Naive thymus-derived CD4-positive, alpha-beta T cell (primary cell): ENCODE results near the gene NTMT1. TPM values are rescaled to one million over a fixed set of nuclear protein-coding genes. Genes with fewer than 3 reads are reported as not detected.
A peak's percentile ranks its signal among the peaks of the same experiment; 100 is the strongest.

Experiments used
- ATAC-seq: fragments of 150-1000 bp; cut with Tn5 transposase; 2 replicates; pipeline ENCODE4 v1.10.0; 2021; ENCODE audit warnings: mild to moderate bottlenecking, moderate library complexity
- CTCF ChIA-PET: fragments of 350-600 bp; sonication (Branson Sonifier 250); formaldehyde crosslinking; loops from one replicate; lab custom pipeline; 2021; ENCODE audit warnings: antibody characterized with exemption; lab: Charles Lee
- POLR2A ChIA-PET: fragments of 350-600 bp; sonication (Branson Sonifier 250); formaldehyde crosslinking; loops from one replicate; lab custom pipeline; 2021; ENCODE audit warnings: antibody characterized with exemption, inconsistent platforms; lab: Charles Lee
- DNase-seq, 9 donors: peaks; one replicate each; pipeline versions ENCODE4 v3.0.0 to v3.0.0-alpha.2; 2020 to 2022; ENCODE audit warnings: mixed read lengths in 1 of 9
- H3K27ac ChIP-seq: one replicate; pipeline ENCODE4 v1.7.0; 2013; ENCODE audit warnings: mild to moderate bottlenecking, low read depth, low read length, moderate library complexity
- H3K27me3 ChIP-seq, 2 donors: one replicate each; pipeline ENCODE4 v1.7.0; 2013; ENCODE audit warnings: low read length in 2 of 2, mild to moderate bottlenecking in 2 of 2, moderate library complexity in 2 of 2; ENCODE audit not compliant: control insufficient read depth in 2 of 2, insufficient read depth in 2 of 2
- H3K36me3 ChIP-seq, 3 experiments: 1 replicate in 2 of 3; 2 replicates in 1 of 3; pipeline ENCODE4 v1.7.0; 2013; ENCODE audit warnings: low read length in 3 of 3, mild to moderate bottlenecking in 3 of 3, moderate library complexity in 1 of 3; ENCODE audit not compliant: insufficient read depth in 3 of 3, control insufficient read depth in 2 of 3
- H3K4me1 ChIP-seq, 2 donors: one replicate each; pipeline ENCODE4 v1.7.0; 2013; ENCODE audit warnings: low read length in 2 of 2, mild to moderate bottlenecking in 2 of 2, moderate library complexity in 1 of 2; ENCODE audit not compliant: control insufficient read depth in 2 of 2, insufficient read depth in 2 of 2
- H3K4me3 ChIP-seq: 2 replicates; pipeline ENCODE4 v1.7.0; 2013; ENCODE audit warnings: mild to moderate bottlenecking, low read length
- H3K9me3 ChIP-seq, 3 experiments: 1 replicate in 2 of 3; 2 replicates in 1 of 3; pipeline ENCODE4 v1.7.0; 2013; ENCODE audit warnings: low read length in 3 of 3; ENCODE audit not compliant: control insufficient read depth in 2 of 3
- H3K27ac Mint-ChIP-seq, 9 donors: one replicate each; pipeline ENCODE4 v1.8.0; 2020 to 2022; ENCODE audit warnings: mixed read lengths in 9 of 9, mild to moderate bottlenecking in 8 of 9, moderate library complexity in 5 of 9, inconsistent platforms in 2 of 9
- H3K27me3 Mint-ChIP-seq, 5 donors: one replicate each; pipeline ENCODE4 v1.8.0; 2021 to 2022; ENCODE audit warnings: mixed read lengths in 5 of 5, mild to moderate bottlenecking in 1 of 5
- H3K36me3 Mint-ChIP-seq, 5 donors: one replicate each; pipeline ENCODE4 v1.8.0; 2020 to 2022; ENCODE audit warnings: mixed read lengths in 5 of 5, mild to moderate bottlenecking in 3 of 5, inconsistent platforms in 1 of 5
- H3K4me1 Mint-ChIP-seq, 7 donors: one replicate each; pipeline ENCODE4 v1.8.0; 2020 to 2022; ENCODE audit warnings: mixed read lengths in 7 of 7, mild to moderate bottlenecking in 3 of 7, inconsistent platforms in 1 of 7
- H3K4me3 Mint-ChIP-seq, 10 donors: one replicate each; pipeline ENCODE4 v1.8.0; 2020 to 2022; ENCODE audit warnings: mild to moderate bottlenecking in 10 of 10, mixed read lengths in 10 of 10, moderate library complexity in 6 of 10, inconsistent platforms in 2 of 10
- H3K9me3 Mint-ChIP-seq, 11 donors: one replicate each; pipeline ENCODE4 v1.8.0; 2020 to 2022; ENCODE audit warnings: mixed read lengths in 11 of 11, mild to moderate bottlenecking in 4 of 11, inconsistent platforms in 1 of 11, moderate library complexity in 1 of 11
- intact Hi-C, 2 donors: fragments of 100-400 bp; cut with micrococcal nuclease; formaldehyde crosslinking; loops; one replicate each; pipeline ENCODE4 v1.15.1; 2023
- polyA plus RNA-seq, 2 donors: library from polyadenylated mRNA; unstranded; fragments of 300-500 nt; fragmentation: Illumina TruSeq; gene quantifications; one replicate each; pipeline ENCODE4 v1.2.3, GENCODE V29; 2021
- total RNA-seq, 6 experiments: library from RNA in 5 of 6; stranded (reverse) in 5 of 6; gene quantifications; 1 replicate in 5 of 6; 2 replicates in 1 of 6; pipeline ENCODE4 v1.2.3 and lab custom pipeline; 2021 to 2026

The NTMT1 gene
- total and polyA plus RNA-seq, 7 experiments from 2014 or later = 31.0 to 58.9 (median 43.7) TPM

DNA sequence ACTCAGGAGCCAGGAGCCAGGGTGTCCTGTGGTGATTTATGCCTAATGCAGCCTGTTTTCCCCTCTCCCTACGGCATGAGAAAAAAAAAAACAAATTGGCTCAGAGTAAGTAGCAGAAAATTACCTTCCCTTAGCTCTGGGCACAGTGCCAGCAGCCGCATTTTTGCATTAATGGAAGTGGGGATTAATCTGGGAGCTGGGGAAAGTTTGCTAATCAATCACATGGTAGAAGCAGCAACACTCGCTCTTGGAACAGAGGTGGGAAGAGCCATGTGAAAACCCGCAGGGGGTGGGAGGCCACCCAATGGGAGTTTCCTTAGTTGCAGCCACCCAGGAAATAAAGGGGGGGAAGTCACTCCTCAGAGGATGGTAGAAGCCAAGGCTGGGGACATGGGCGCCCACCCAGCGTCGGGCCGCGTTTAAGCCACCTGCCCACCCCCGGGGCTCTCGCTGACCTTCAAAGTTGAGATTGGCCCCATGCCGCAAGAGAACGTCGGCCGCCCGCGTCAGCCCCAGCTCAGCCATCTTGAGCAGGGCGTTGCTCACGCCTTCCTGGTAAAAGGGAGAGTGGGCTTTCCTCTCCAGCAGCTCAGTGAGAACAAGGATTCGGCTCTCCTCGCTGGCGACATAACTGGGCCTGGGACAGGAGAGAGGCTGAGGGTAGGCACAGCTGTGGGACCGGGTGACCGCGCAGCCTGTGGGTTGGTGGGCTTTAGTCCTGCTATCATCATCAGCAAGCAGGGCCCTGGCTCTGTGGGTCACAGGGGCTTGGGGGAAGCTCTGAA lies 14.3 kb downstream of the NTMT1 start:
- no peak for ATAC-seq
- no peak for DNase-seq
- Histone ChIP-seq H3K27me3 (no peaks in the 10 kb centered on the region), H3K4me1 (peaks cover 16 to 18% of the 10 kb centered on the region in 2 donors), H3K9me3 (no peaks in the 10 kb centered on the region), H3K27ac (peak overlapping the region; percentile 80), H3K36me3 (peaks cover 3 to 52% (median 4%) of the 10 kb centered on the region in 3 experiments), H3K4me3 (peak overlapping the region; percentile 97)
- peaks cover 19 to 31% (median 23%) of the 10 kb centered on the region in 7 donors for H3K4me1 Mint-ChIP-seq
- H3K9me3 Mint-ChIP-seq = peaks cover 0 to 2% (median 0%) of the 10 kb centered on the region in 11 donors
- peak overlapping the region in 8 of 9 donors; percentile 23 to 89 (median 62) for H3K27ac Mint-ChIP-seq
- intact Hi-C loops = no loop called here
- ChIA-PET POLR2A (interaction anchor here (0.8 to 4.4 kb wide), 2 partner anchors 15 to 819 kb away, joined by 3 to 24 read pairs; partner anchors contain the start of gene NTMT1), CTCF (interaction anchor here (0.7 to 2.5 kb wide), 4 partner anchors 10 to 456 kb away, joined by 3 to 7 read pairs (median 3); partner anchors contain the start of gene NTMT1)
- H3K4me3 Mint-ChIP-seq = peak overlapping the region; percentile 78 to 90 (median 86)
- peaks cover 0 to 9% (median 4%) of the 10 kb centered on the region in 5 donors for H3K36me3 Mint-ChIP-seq
- no peaks in the 10 kb centered on the region for H3K27me3 Mint-ChIP-seq

DNA sequence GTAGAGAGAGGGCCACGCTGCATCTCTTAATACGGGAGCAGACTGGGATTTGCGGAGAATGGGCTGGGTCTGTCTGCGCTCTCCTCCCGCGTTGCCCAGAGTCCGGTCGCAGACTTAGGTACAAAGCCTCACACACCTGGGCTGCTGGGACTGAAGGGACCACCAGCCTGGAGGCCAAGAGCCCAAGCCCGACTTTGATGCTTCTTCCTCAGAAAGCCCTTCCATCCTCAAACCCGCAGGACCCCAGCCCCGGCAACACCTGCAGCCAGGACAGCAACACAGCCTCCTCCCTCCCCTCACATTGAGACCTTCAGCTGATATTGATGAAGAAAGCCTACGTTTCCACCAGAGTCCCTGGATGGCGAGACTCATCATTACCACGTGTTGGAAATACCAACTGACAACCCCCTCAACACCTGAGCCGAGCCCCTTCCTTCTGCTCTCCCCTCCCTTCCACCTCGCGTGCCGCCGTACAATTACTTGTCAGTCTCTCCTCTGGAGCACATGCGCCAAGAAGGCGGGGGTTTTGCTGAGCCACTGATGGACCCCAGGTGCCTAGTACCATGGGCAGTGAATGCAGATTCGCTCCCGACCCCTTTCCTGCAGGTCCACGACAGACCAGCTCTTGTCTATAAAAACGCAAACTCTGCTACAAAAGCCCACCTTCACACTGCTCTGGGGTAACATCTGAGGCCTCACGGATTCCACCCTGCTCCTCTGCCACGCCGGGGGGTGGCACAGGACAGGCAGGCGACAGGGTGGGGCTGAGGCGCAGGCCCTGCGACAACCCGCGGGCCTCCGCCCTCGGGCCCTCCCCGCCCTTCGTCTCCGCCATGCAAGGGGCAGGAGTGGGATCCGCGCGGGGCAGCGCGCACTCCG lies 15.1 kb downstream of the NTMT1 start:
- H3K27ac Mint-ChIP-seq = peak overlapping the region; percentile 63 to 95 (median 82)
- Histone ChIP-seq H3K4me1 (peaks cover 16 to 18% of the 10 kb centered on the region in 2 donors), H3K27me3 (no peaks in the 10 kb centered on the region), H3K9me3 (no peaks in the 10 kb centered on the region), H3K27ac (peak overlapping the region; percentile 80), H3K4me3 (peak overlapping the region; percentile 97), H3K36me3 (peaks cover 0 to 44% (median 0%) of the 10 kb centered on the region in 3 experiments)
- CTCF ChIA-PET = interaction anchor here (1.6 to 2.5 kb wide), 2 partner anchors 15 to 85 kb away, joined by 5 to 7 read pairs; partner anchors contain the start of gene NTMT1
- H3K4me3 Mint-ChIP-seq = peak overlapping the region; percentile 78 to 90 (median 86)
- POLR2A ChIA-PET = interaction anchor here (0.8 to 4.4 kb wide), 2 partner anchors 15 to 820 kb away, joined by 3 to 24 read pairs; partner anchors contain the start of gene NTMT1
- peaks cover 0 to 9% (median 4%) of the 10 kb centered on the region in 5 donors for H3K36me3 Mint-ChIP-seq
- peaks cover 19 to 31% (median 23%) of the 10 kb centered on the region in 7 donors for H3K4me1 Mint-ChIP-seq
- ATAC-seq (peak; percentile 30), DNase-seq (no peak)
- H3K27me3 Mint-ChIP-seq = no peaks in the 10 kb centered on the region
- intact Hi-C loops = loop anchor here in 1 of 2 donors (1.0 kb wide), 1 partner anchor 162 kb away; the partner anchor contains the start of gene TOR1B
- H3K9me3 Mint-ChIP-seq = peaks cover 0 to 2% (median 0%) of the 10 kb centered on the region in 11 donors

DNA sequence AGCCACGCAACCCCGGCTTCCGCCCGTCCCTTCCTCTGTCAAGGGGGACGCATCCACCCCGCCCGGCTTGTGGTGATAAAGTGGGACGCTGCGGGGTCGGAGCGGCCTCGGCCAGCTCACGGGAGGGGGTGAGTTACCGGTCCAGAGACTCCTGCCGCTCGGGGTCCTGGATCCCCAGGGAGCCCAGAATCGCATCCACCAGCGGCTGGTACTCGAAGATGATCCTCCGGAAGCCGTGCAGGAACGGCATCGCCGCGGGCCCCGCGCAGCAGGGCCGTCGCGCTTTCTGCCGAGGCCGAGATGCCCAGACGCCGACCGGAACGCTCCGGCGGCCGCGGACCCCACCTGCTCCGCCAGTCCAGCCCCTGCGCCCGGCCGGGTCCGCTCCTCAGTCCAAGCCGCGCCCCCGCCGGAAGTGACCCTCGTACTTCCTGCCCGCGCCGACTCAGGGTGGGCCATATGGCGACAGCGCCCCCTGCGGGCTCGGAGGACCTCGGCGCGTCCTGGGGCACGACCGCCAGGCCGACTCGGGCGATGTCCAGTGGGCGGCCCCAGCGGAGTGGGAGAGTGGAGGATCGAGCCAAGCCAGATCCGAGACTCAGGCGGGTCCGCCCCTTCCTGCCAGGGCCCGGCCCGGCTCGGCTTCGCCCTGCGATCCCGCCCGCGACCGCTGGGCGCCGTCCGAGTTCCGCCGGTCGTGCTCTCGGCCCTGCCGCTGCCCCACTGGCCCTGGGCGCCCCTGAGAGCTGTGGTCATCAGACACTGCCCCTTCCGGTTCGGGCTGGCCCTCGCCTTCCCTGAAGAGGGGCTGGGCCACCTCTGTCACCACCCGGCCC lies 16.0 kb downstream of the NTMT1 start, which contains the start of gene ASB6:
TSS of gene ASB6 (minus strand) at position 402 of the 836 bp plus-strand sequence. CDS start at position 250, 152 bp downstream.
- Mint-ChIP-seq H3K27ac (peak within 1 kb of the TSS; percentile 80 to 95 (median 89)), H3K27me3 (no peaks in the 10 kb centered on the region), H3K4me1 (peaks cover 19 to 31% (median 23%) of the 10 kb centered on the region in 7 donors), H3K9me3 (peaks cover 0 to 2% (median 0%) of the 10 kb centered on the region in 11 donors), H3K4me3 (peak within 1 kb of the TSS; percentile 81 to 90 (median 86)), H3K36me3 (peaks cover 0 to 9% (median 4%) of the 10 kb centered on the region in 5 donors)
- H3K9me3 ChIP-seq = no peaks in the 10 kb centered on the region
- POLR2A ChIA-PET = interaction anchor here (0.6 to 4.4 kb wide), 3 partner anchors 16 to 823 kb away, joined by 3 to 24 read pairs (median 4); partner anchors contain the start of genes ENDOG and NTMT1
- DNase-seq = peak; percentile 80 to 100 (median 87)
- H3K36me3 ChIP-seq = peaks cover 0 to 38% (median 0%) of the 10 kb centered on the region in 3 experiments
- ATAC-seq = peak; percentile 96
- H3K4me1 ChIP-seq = peaks cover 16 to 18% of the 10 kb centered on the region in 2 donors
- CTCF ChIA-PET = interaction anchor here (0.7 to 1.9 kb wide), 6 partner anchors 11 to 511 kb away, joined by 3 to 8 read pairs (median 4); no protein-coding TSS in a partner anchor
- intact Hi-C loops = loop anchor here (1.0 to 2.0 kb wide), 5 partner anchors 16 to 561 kb away; partner anchors contain the start of genes NTMT1 (in 2 of the 2), DOLPP1 (in 1 of the 2), PRRX2 (in 1 of the 2) and TOR1B (in 1 of the 2)
- H3K27me3 ChIP-seq = no peaks in the 10 kb centered on the region
- peak within 1 kb of the TSS; percentile 97 for H3K4me3 ChIP-seq
- H3K27ac ChIP-seq = peak within 1 kb of the TSS; percentile 80

DNA sequence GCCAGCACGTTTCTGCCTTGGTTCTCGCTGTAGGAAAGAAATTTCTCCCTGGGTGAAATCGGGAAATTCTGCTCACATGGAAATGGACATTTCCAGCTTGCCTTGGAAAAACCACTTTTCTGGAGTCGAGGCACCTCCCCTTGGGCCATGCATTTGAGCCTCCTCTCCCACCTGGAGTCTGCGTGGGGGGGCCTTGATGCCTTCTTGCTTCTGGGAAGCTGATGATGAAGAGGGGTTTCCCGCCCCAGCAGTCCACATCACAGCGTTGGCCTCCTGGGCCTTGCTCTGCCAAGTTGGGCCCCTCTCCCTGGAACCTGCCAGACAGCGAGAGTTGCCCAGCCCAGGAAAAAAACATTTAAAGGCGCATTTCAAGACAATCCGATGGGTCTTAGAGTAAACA lies 17.7 kb downstream of the NTMT1 start:
- Histone ChIP-seq H3K9me3 (no peaks in the 10 kb centered on the region), H3K4me1 (peaks cover 16 to 18% of the 10 kb centered on the region in 2 donors), H3K36me3 (peaks cover 0 to 20% (median 0%) of the 10 kb centered on the region in 3 experiments), H3K4me3 (no peak overlapping the region), H3K27ac (no peak overlapping the region), H3K27me3 (no peaks in the 10 kb centered on the region)
- CTCF ChIA-PET = interaction anchor here (0.6 to 1.9 kb wide), 5 partner anchors 13 to 512 kb away, joined by 3 to 8 read pairs (median 4); partner anchors contain the start of gene NTMT1
- DNase-seq = no peak
- H3K4me3 Mint-ChIP-seq = peak overlapping the region in 6 of 10 donors; percentile 21 to 89 (median 55)
- no peaks in the 10 kb centered on the region for H3K36me3 Mint-ChIP-seq
- H3K4me1 Mint-ChIP-seq = peaks cover 7 to 19% (median 17%) of the 10 kb centered on the region in 7 donors
- H3K9me3 Mint-ChIP-seq = no peaks in the 10 kb centered on the region
- intact Hi-C loops = loop anchor here in 1 of 2 donors (2.0 kb wide), 1 partner anchor 21 kb away; the partner anchor contains the start of gene PRRX2
- POLR2A ChIA-PET = no interaction called here
- no peak for ATAC-seq
- peak overlapping the region in 2 of 9 donors; percentile 43 to 78 for H3K27ac Mint-ChIP-seq
- no peaks in the 10 kb centered on the region for H3K27me3 Mint-ChIP-seq

DNA sequence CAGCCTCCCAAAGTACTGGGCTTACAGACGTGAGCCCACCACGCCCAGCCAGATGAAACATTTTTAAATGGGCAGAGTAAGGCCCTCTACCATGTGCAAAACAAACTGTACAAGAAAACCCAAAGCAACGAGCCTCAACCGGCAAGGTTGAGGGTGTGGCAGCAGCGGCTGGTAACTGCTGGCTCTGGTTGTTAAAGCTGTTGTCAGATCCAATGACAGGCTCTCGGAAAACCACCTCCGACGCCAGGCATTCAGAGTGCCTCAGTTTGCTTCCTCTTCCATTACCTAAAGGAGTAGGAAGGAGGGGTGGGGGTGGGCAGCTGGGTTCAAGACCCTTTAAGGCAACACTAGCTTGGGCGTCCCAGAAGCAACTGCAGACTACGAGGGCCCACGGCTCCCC lies 18.4 kb downstream of the NTMT1 start:
- intact Hi-C loops = no loop called here
- no peak overlapping the region for H3K27ac Mint-ChIP-seq
- H3K4me1 Mint-ChIP-seq = peaks cover 7 to 19% (median 17%) of the 10 kb centered on the region in 7 donors
- peaks cover 16 to 18% of the 10 kb centered on the region in 2 donors for H3K4me1 ChIP-seq
- H3K4me3 ChIP-seq = no peak overlapping the region
- H3K9me3 ChIP-seq = no peaks in the 10 kb centered on the region
- no peak for ATAC-seq
- no peak for DNase-seq
- ChIA-PET POLR2A (no interaction called here), CTCF (no interaction called here)
- H3K36me3 ChIP-seq = peaks cover 0 to 14% (median 0%) of the 10 kb centered on the region in 3 experiments
- H3K4me3 Mint-ChIP-seq = no peak overlapping the region
- H3K9me3 Mint-ChIP-seq = no peaks in the 10 kb centered on the region
- H3K27me3 ChIP-seq = no peaks in the 10 kb centered on the region
- no peak overlapping the region for H3K27ac ChIP-seq
- no peaks in the 10 kb centered on the region for H3K27me3 Mint-ChIP-seq
- H3K36me3 Mint-ChIP-seq = no peaks in the 10 kb centered on the region
